Smooth muscle cell (in vitro differentiated cells): Measurements from ENCODE around the gene MAP3K10. TPM values are rescaled to one million over a fixed set of nuclear protein-coding genes. Genes with fewer than 3 reads are reported as not detected.

ENCODE experiments used
- DNase-seq: peaks from one replicate; lab custom pipeline; 2025; ENCODE audit not compliant: unreplicated experiment; lab: John Stamatoyannopoulos, UW
- H2AFZ ChIP-seq: fragments of 200-600 bp; sonication (generic); 2 replicates; pipeline ENCODE4 v1.6.0; 2016; ENCODE audit warnings: antibody characterized with exemption, low read depth, mild to moderate bottlenecking
- H3F3A ChIP-seq: fragments of 200-600 bp; sonication (generic); 2 replicates; pipeline ENCODE4 v1.6.0; 2017; ENCODE audit warnings: antibody characterized with exemption, low read depth
- H3K27ac ChIP-seq: fragments of 200-600 bp; sonication (generic); 2 replicates; pipeline ENCODE4 v1.5.1; 2016; ENCODE audit warnings: low read depth, mild to moderate bottlenecking
- H3K27me3 ChIP-seq: fragments of 200-600 bp; sonication (generic); 2 replicates; pipeline ENCODE4 v1.6.1; 2016; ENCODE audit warnings: low read depth, mild to moderate bottlenecking
- H3K36me3 ChIP-seq: fragments of 200-600 bp; sonication (generic); 2 replicates; pipeline ENCODE4 v1.5.1; 2016; ENCODE audit warnings: low read depth
- H3K4me1 ChIP-seq: fragments of 200-600 bp; sonication (generic); 2 replicates; pipeline ENCODE4 v1.5.1; 2016; ENCODE audit warnings: low read depth
- H3K4me2 ChIP-seq: fragments of 200-600 bp; sonication (generic); 2 replicates; pipeline ENCODE4 v1.6.0; 2016; ENCODE audit warnings: mild to moderate bottlenecking
- H3K4me3 ChIP-seq: fragments of 200-600 bp; sonication (generic); 2 replicates; pipeline ENCODE4 v1.5.1; 2016; ENCODE audit warnings: mild to moderate bottlenecking
- H3K79me2 ChIP-seq: fragments of 200-600 bp; sonication (generic); 2 replicates; pipeline ENCODE4 v1.6.0; 2016; ENCODE audit warnings: low read depth, mild to moderate bottlenecking
- H3K9ac ChIP-seq: fragments of 200-600 bp; sonication (generic); 2 replicates; pipeline ENCODE4 v1.6.0; 2016; ENCODE audit warnings: low read depth
- H3K9me3 ChIP-seq: fragments of 200-600 bp; sonication (generic); replicated peaks from 2 replicates; pipeline ENCODE4 v1.5.1; 2016; ENCODE audit warnings: low read depth
- H4K20me1 ChIP-seq: fragments of 200-600 bp; sonication (generic); 2 replicates; pipeline ENCODE4 v1.6.0; 2016; ENCODE audit warnings: low read depth
- CTCF ChIP-seq: fragments of 200-600 bp; sonication (generic); IDR thresholded peaks from 2 replicates; pipeline ENCODE4 v1.5.1; 2017; ENCODE audit warnings: borderline replicate concordance, mild to moderate bottlenecking, antibody characterized with exemption; ENCODE audit not compliant: insufficient read depth, poor library complexity, severe bottlenecking
- WGBS: methylation state at CpG from one replicate; pipeline ENCODE4 v1.1.7; 2016; ENCODE audit warnings: low lambda C conversion rate; 5-methylcytosine and 5-hydroxymethylcytosine counted together
- polyA plus RNA-seq: library from polyadenylated mRNA; unstranded; fragments of >200 nt; fragmentation: Nextera tagmentation; extraction: Ambion mirVana; gene quantifications from 2 replicates; pipeline ENCODE4 v1.2.1, GENCODE V29; 2016
- total RNA-seq: library from RNA; depleted of rRNA; stranded (reverse); fragments of >200 nt; gene quantifications from 2 replicates; pipeline ENCODE4 v1.2.3, GENCODE V29; 2014

MAP3K10 gene
- total and polyA plus RNA-seq, 2 experiments from 2014 or later = 4.4 to 7.8 TPM

GRCh38 chr19:40247178-40247577, 56.0 kb downstream of the MAP3K10 start:
- no peak for TF ChIP-seq CTCF
- 95% methylated on average over 6 of the region's 6 CpGs for WGBS
- H3K4me1 ChIP-seq = no peaks in the 10 kb centered on the region

GRCh38 chr19:40247735-40248262, 56.6 kb downstream of the MAP3K10 start:
- no peak overlapping the region for H3K27ac ChIP-seq
- no peak for TF ChIP-seq CTCF
- peaks cover 13% of the 10 kb centered on the region for H3K79me2 ChIP-seq
- H3K4me3 ChIP-seq = no peak overlapping the region
- H3K9ac ChIP-seq = no peak overlapping the region
- no peak for DNase-seq
- WGBS = 96% methylated on average over 12 of the region's 12 CpGs
- H3K27me3 ChIP-seq = no peaks in the 10 kb centered on the region
- H2AFZ ChIP-seq = no peak overlapping the region
- H3K4me2 ChIP-seq = no peak overlapping the region
- H3K36me3 ChIP-seq = no peaks in the 10 kb centered on the region
- H3K4me1 ChIP-seq = no peaks in the 10 kb centered on the region
- H3F3A ChIP-seq = no peaks in the 10 kb centered on the region
- H3K9me3 ChIP-seq = no peaks in the 10 kb centered on the region
- H4K20me1 ChIP-seq = peaks cover 83% of the 10 kb centered on the region

More at GRCh38 chr19:40247178-40247577, 56.0 kb downstream of the MAP3K10 start:
- Histone ChIP-seq H3K79me2 (peaks cover 13% of the 10 kb centered on the region), H3K9me3 (no peaks in the 10 kb centered on the region), H3K9ac (no peak overlapping the region), H3K36me3 (no peaks in the 10 kb centered on the region), H4K20me1 (peaks cover 77% of the 10 kb centered on the region), H3K4me3 (no peak overlapping the region), H3K4me2 (no peak overlapping the region), H2AFZ (no peak overlapping the region), H3K27me3 (no peaks in the 10 kb centered on the region), H3K27ac (no peak overlapping the region), H3F3A (no peaks in the 10 kb centered on the region)
- DNase-seq = no peak

GRCh38 chr19:40249201-40249600, 58.0 kb downstream of the MAP3K10 start:
- Histone ChIP-seq H3K36me3 (no peaks in the 10 kb centered on the region), H3K4me3 (no peak overlapping the region), H3K27ac (no peak overlapping the region), H4K20me1 (peaks cover 77% of the 10 kb centered on the region), H3K4me1 (no peaks in the 10 kb centered on the region), H3K27me3 (no peaks in the 10 kb centered on the region), H3K79me2 (peaks cover 19% of the 10 kb centered on the region), H3K9ac (no peak overlapping the region), H3F3A (no peaks in the 10 kb centered on the region), H3K4me2 (no peak overlapping the region), H2AFZ (no peak overlapping the region), H3K9me3 (no peaks in the 10 kb centered on the region)
- DNase-seq = no peak
- WGBS = 97% methylated on average over 10 of the region's 10 CpGs
- TF ChIP-seq CTCF = no peak

- Histone ChIP-seq H3K79me2 (peaks cover 21% of the 10 kb centered on the region), H3K9me3 (no peaks in the 10 kb centered on the region), H3K27me3 (no peaks in the 10 kb centered on the region), H3K27ac (no peak overlapping the region), H3K9ac (no peak overlapping the region), H3K4me3 (no peak overlapping the region), H3F3A (no peaks in the 10 kb centered on the region), H2AFZ (no peak overlapping the region), H3K4me2 (no peak overlapping the region), H3K4me1 (no peaks in the 10 kb centered on the region), H4K20me1 (peaks cover 72% of the 10 kb centered on the region), H3K36me3 (no peaks in the 10 kb centered on the region)
- no peak for DNase-seq
- 95% methylated on average over 11 of the region's 11 CpGs for WGBS
- TF ChIP-seq CTCF = no peak
These were observed 58.6 kb downstream of the MAP3K10 start for GRCh38 chr19:40249781-40250180.
